GM18508 (cell line): ENCODE data around the gene FBXW11.
"Not testable (repeated sequence)": the region's sequence is repeated elsewhere in the genome, so short reads cannot be mapped to it uniquely, and the experiment has no call there.

Source experiments
- ATAC-seq: cut with Tn5 transposase; IDR thresholded peaks from one replicate; pipeline ENCODE4 v1.9.1; 2021; ENCODE audit warnings: moderate number of reproducible peaks; ENCODE audit not compliant: insufficient read depth, unreplicated experiment

Gene FBXW11

DNA sequence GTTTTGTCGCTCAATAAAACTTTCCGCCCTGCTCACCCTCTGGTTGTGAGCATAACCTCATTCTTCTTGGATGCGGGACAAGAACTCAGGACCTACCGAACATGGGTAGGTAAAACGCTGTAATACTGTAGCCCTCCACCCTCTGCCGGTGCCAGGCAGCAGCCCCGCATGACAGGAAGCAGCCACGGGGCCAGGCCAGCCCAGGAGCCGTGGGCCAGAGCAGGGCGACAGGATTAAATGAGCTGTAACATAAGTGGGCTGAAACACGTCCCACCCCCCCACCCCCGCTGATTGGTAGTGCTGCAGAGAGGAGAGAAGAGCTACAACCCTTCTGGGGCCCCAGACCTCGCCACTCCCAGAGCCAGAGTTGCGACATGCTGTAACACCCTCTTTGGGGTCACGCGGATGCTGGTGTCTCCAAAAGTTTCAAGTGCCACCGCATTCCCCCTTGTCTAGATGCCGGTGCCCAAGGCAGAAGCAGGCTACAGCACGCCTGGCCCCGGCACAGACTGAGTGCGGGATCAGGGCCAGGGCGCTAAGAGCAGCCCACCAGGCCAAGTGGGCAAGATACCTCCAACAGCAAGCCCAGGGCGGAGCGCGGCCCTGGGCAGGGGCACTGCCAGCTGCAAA lies 81.8 kb downstream of the FBXW11 start:
- no peak for ATAC-seq

DNA sequence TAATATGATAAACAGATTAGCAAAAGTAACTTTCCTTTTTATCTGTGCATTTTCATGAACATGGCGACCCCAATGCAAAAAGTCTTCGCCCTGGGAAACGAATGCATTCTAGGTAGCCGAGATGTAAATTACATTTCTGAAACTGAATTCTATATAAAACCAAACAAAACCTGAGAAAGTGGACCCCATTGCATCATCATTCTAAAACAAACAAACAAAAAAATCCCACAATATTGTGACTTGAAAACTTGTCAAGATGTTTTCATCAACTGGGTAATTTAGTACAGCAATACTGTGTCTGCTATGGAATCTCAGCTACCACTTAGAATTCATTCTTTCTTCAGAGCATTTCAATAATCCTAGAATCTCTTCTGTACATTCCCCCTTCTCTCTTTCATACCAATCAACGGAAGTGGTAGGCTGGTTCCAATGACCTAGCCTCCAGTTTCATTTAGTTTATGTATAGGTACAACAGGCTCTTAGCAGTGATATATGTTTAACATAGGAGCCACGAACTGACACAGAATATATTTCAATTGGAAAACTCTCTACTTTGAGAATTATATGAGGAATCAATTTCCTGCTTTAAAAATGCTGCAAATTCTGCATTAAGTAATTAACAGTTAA lies 85.6 kb downstream of the FBXW11 start:
- no peak for ATAC-seq

DNA sequence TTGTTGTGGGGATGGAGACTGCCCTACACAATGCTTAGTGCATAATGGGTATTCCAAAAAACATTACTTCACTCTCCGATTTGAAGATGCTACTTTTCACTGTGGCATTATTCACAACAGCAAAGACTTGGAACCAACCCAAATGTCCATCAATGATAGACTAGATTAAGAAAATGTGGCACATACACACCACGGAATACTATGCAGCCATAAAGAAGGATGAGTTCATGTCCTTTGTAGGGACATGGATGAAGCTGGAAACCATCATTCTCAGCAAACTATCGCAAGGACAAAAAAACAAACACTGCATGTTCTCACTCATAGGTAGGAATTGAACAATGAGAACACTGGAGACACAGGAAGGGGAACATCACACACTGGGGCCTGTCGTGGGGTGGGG lies 90.7 kb downstream of the FBXW11 start:
- not testable (repeated sequence) for ATAC-seq

DNA sequence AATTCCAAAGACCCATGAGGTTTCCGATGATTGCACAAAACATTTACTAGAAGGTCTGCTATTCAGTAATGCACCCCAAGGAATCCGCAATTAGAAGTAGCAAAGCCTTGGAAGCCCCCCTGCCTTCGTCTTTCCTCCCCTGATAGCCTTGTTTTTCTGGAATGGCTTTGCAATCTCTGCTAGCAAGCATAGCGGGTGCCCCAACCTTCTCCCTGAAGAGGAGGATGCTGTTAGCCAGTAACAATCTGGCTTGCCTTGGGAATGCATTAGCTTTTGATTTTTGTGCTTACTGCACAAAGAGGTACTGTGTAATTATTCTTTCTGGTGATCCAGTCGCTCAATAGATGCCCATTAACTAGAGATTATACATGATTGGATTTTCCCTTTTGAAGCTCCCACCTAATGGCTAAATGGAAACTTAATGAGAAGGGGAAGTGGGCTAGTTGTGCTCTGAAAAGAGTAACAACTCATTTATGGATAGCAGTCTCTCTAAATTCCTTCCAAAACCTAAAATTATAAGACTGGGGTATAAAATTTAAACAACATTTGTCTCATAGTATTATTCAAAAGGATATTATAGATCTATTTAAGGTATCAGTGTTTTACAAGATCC lies 91.6 kb downstream of the FBXW11 start:
- ATAC-seq: no peak

DNA sequence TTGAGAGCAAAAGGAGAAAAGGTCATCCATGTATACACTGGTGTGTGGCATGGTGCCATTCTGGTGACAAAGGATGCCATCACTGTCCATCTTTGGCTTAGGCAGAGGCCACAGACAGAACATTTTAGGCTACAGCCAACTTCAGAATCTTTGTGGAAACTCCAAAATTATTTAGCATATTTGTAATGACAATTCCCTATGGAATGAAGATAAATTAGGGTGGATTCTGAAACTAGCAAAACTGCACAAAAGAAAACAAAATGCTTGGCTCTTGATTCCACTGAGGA lies 92.5 kb downstream of the FBXW11 start:
- ATAC-seq: no peak

DNA sequence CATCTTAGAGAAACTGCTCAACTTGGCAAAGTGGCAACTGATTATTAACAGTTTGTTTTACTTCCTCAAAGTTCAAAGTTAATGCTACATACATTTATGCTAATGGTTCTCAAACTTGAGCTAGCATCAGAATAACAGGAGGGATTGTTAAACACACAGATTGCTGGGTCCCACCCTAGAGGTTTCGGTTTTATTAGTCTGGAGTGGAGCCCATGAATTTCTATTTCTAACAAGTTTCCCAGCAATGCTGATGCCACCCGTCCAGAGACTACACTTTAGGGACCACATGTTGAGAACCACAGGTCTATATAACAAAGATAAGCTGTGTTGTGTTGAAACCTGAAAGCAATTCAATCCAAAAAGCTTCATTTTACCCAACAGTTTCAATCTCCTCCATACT lies 95.3 kb downstream of the FBXW11 start:
- no peak for ATAC-seq

DNA sequence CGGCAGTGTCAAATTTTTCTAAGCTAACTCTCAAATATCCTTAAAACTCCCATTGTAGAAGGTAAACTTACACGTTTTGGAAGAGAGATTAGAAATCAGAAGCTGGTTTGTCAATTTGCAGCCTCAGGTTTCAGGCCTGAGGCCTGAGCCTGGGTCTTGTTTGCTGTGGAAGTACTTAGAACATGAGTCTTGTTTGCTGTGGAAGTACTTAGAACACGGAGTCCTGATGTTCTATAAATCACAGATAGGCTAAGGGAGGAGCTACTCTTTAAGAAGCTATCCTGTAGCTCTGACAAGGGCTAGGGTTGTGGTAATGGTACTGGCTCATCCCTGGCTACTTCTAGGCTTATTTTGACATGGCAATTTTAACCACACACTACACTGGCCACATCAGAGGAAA lies 97.8 kb downstream of the FBXW11 start:
- ATAC-seq: no peak

DNA sequence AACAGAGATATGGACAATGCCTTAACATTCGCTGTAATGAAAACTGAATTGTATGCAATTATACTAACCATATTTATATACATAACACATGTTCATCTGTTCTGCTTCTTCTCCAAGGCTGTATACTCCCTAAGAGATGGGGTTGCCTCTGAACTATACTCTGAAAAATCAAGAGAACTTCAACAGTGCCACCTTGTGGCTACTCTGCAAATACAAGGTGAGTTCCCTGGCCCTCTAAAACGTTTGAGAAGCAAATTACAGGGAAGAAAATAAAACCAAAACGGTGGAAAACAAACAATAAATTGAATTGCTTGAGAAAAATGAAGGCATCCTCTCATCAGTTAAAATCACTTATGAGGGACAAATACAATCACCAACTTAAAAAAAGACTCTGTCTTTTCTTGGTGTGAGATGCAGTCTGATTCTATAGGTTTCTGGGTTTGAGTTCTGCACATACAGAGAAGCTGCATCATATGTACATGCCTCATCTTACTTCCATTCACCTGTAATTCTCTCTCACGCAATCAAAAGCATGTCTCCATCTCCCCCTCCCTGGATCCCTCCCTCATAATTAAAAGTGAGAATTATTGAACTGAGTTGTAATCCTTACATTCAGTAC lies 98.6 kb downstream of the FBXW11 start:
- ATAC-seq: no peak

DNA sequence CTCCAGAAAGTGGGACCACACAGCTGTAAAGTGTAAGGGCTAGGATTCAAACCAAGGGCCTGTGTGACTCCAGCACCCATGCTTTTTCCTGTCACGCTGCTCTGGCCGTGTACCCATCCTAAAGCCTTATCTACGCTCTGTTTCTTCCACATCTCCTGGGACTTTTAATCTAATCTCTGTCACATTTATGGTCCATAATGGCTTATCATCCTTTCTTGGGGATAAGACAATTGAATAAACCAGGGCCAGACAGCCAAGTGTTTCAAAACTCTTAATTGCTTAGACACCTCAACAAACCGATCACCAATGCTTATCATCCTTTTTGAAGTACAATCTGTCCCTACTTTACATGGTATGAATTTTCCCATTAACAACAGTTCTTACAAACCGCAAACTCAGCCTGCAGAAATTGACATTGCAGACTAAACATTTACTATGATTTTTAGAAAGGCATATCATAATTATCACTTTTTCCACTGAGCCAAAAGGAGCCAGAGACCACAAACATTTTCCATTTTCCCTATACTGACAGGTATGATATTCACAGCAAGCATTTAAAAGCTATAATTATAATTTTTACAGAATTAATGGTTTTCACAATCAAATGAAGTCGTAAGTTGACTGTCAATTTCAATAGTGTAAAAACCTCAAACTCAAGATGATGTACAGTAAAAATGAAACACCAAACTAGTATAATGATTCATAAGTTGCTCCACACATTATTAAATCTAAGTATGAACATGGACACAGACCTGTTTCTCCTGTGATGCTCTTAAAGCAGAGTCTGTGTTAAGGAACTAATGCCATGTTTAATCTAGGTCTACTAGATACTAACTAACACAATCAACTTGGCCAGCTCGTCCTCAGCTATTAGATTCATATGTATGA lies 99.5 kb downstream of the FBXW11 start:
- ATAC-seq: no peak

DNA sequence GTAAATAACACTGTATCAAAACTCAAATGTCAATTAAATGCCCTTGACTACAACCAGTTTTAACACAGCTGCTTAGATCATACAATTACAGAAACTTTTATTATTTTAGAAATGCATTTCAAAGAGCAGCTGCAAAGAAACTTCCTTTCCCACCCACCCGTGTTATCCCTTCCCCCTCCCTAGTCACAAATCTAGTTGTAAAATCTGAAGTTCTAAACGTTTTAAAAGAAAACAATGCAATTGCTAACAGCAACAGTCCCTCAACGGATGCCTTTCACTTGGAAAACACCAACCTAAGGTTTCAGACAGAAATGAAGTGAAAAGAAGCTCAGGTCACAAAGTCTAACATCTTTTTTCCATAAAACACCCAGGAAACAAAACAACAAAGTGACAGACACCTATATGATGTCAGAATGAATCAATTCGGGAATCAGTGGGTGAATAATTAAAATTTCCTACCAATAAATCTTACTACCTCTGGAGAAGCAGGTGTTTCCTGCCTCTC lies 100.3 kb downstream of the FBXW11 start:
- no peak for ATAC-seq

DNA sequence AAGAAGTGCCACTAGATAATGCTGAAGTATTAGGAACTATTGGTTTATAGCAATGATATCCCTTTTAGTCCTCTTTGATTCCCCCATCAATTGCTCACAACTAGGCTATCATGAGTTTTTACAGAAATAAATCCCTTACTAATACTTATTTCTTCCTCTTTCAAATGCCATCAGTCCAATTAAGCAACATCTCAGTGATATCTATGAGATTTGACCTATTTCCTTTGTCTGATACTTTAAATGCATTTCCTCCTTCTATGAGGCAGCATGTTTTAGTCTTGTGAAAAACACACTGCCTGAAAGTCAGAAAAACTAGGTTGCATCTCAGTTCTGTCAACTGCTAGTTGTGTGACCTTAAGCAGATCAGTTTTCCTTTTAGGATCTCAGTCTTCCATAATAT lies 101.6 kb downstream of the FBXW11 start:
- ATAC-seq: no peak

DNA sequence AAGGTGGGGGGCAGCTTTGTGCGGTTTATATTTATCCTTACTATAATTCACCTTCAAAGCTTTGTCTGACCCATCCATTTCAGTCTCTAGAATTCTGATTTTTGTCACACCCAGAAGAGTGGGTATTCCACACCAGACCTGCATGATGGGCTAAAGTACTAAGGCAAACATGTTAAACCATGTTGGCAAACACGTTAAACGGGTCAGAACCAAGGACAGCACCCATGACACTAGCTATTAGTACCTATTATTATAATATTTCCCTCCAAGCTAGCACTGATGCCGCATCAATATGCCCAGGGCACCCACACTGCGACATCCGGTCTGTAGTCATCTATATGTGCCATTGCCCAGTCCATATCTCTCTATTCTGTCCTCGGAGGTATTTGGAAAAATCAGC lies 104.7 kb downstream of the FBXW11 start:
- no peak for ATAC-seq

DNA sequence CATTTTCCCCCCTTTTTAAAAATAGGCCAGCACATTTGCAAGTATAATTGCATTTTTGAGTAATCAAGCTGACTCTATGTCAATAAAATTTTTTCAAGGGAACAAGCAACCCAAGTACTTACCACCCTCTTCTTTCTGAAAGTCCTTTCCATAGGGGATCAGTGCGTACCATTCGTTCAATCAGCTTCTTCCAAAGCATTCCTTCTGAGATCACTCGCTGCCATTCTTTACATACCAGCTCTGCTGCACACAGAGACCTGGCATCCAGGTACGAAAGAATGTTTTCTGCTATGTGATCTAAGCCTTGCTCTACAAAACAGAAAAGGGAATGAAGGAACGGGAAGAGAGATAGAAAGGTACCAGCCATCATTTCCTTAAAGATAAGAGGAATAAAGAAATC lies 106.6 kb downstream of the FBXW11 start:
- ATAC-seq: no peak

DNA sequence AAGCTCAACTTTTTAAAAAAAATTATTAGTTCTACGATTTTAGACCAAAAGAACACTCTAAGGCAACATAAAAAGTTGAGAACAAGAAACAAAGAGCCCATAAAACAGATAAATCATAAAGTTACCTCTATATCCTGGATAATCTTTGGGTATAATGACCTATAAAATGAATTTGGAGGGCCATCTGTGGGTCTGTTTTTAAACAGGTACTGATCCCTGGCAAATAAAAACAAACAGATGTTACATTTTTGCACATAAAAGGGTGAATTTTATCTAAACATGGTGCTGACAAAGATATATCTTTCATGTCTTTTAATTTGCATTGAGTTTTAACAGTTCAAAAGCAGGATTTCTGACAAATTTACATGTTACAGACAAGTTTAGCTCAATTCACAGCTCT lies 107.6 kb downstream of the FBXW11 start:
- no peak for ATAC-seq

DNA sequence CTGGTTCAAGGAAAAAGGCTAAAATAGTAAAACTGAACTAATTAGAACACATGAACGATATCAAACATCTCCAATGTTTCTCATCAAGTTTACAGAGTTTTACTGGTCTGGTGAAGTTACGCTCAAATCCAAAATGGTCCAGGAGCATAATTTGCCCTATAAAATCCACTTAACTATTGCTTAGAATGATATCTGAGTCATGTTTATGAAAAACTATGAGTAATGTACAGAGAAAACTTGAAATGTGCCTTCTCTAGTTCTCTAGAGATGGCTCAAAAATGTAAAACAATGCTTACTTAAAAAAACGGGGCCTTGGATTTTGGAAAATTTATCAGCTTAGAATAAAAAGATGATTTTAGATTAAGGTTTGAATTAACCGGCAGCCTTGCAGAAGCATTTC lies 108.1 kb downstream of the FBXW11 start:
- ATAC-seq: no peak

DNA sequence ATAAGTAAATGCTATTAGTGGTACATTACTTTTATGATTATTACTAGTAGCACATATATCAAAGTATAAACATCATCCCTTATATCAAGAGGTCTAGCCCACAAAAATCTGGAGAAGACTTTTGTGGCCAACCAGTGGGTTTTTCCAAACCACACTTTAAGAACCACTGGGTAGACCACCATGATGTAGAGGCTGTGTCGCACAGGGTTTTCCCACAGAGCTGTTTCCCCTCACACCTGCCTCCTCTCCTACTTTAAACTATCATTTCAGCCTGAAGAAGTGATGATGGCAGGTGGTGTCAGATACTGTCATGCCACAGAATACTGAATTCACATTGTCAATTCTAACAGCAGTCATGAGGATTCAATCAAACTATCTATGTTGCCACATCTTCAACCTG lies 109.2 kb downstream of the FBXW11 start:
- no peak for ATAC-seq

DNA sequence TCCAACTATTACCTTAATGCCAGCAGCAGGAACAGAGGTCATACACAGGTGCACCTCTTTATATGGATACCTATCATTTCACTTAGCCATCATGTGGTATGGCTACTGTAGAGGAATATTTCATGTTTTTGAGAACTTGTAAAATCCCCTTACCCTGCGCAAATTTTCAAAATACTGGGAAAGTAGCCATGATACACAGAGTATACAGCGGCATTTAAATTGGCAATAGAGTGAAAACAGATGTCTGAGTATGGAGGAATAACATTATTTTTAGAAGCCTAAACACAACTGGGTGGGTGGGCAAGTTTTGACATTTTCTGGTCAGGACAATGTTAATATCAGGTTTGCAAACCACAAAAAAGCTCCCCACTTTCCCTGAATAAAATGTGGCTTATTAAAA lies 111.4 kb downstream of the FBXW11 start:
- ATAC-seq: no peak

DNA sequence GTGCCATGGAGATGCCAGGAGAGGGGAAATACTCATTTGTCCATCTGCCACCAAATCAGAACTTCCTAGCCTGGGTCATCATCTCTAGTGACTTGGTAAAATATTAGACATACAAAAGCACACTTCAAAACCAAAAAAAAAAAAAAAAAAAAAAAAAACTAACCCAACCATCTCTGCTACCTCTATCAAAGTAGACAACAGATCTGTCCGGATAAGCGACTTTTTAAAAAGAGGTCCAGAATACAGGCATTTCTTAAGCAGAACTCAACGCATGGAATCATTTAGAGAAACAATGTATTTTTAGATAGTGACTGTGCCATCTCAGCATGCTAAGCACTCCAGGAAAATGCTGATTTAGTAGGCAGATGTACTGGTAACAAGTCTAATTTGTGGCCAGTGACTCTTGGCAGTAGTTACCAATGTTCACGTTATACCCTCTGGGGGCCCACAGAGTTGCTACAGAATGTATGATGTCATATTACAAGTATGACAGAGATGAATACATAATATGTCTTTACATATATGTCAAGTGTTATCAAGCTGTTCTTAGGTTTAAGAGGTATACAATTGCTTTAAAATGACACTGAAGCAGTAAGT lies 113.0 kb downstream of the FBXW11 start:
- ATAC-seq: no peak

DNA sequence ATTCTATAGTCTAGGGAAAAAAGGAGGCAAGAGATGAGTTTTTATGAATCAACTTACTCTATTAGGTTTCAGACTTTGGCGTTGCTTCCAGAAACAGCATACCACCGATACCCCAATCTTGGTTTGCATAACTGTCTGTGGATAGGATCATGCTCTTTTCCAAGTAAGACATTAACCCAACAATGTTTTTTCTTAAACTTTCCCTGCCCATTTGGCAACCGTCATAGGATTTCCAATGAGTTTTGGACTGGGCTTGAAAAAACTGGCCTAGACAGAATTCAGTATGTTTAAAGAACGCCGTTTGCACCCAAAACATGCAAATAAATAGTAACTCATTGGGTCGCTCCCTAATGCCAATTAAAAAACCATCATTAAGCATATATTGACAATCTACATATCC lies 114.8 kb downstream of the FBXW11 start:
- ATAC-seq: no peak

DNA sequence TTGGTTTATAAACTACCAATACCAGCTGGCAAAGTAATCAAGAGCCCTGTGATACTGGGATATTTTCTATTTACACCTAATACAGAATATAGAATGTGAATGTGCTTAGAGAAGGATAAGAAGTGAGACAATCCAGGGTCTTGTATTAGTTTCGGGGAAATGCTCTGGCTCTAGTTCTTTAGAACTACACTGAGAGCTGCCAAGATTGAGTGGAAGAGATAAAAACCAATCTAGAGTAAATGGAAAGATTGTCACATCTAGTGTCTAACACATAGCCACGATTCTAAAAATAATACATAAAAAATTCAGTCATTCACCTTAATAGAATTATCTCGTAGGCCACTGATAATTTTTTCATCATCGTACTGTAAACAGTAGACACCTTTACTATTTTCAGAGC lies 115.3 kb downstream of the FBXW11 start:
- no peak for ATAC-seq
